GM12878 (cell line): ENCODE results near the gene S100A16. TPM values are rescaled to one million over a fixed set of nuclear protein-coding genes. Genes with fewer than 3 reads are reported as not detected.

Experiments
- ATAC-seq: fragments of 200-7000 bp; cut with Tn5 transposase; 3 replicates; pipeline ENCODE4 v1.9.1; 2020; ENCODE audit warnings: mild to moderate bottlenecking, moderate library complexity
- BruUV-seq: library from RNA; stranded (reverse); fragments of 400-500 nt; replicated peaks from 2 replicates; lab custom pipeline; 2021; lab: Mats Ljungman, UMichigan
- CTCF ChIA-PET: fragments of 300-600 bp; sonication (Branson Sonifier 250); formaldehyde crosslinking; extraction: SDS; loops from one replicate; lab custom pipeline; 2021; ENCODE audit warnings: inconsistent platforms; lab: Yijun Ruan, JAX
- POLR2A ChIA-PET: fragments of 350-600 bp; formaldehyde crosslinking; extraction: SDS; loops from one replicate; lab custom pipeline; 2021; ENCODE audit warnings: inconsistent platforms; lab: Charles Lee
- RAD21 ChIA-PET: fragments of 300-600 bp; sonication (Branson Sonifier 250); formaldehyde crosslinking; loops from one replicate; lab custom pipeline; 2023; ENCODE audit warnings: antibody characterized with exemption; ENCODE audit not compliant: unreplicated experiment; lab: Charles Lee
- SMC1A ChIA-PET: fragments of 300-600 bp; sonication (Branson Sonifier 250); formaldehyde crosslinking; loops from one replicate; lab custom pipeline; 2023; ENCODE audit not compliant: unreplicated experiment, uncharacterized antibody; lab: Charles Lee
- DNase-seq: peaks from one replicate; pipeline ENCODE4 v3.0.0-alpha.2; 2011; ENCODE audit warnings: low read depth, low spot score
- FAIRE-seq: peaks from 3 replicates; lab custom pipeline; 2011; peaks lifted over from hg19 to GRCh38; lab: Jason Lieb, UNC
- H2AFZ ChIP-seq: 2 replicates; pipeline ENCODE4 v1.6.0; 2011; ENCODE audit warnings: low read depth, low read length, control low read depth; ENCODE audit not compliant: control insufficient read depth
- H3K27ac ChIP-seq: 2 replicates; pipeline ENCODE4 v1.5.1; 2011; ENCODE audit warnings: control low read depth; ENCODE audit not compliant: control insufficient read depth, insufficient read depth
- H3K27me3 ChIP-seq, 2 experiments: replicated peaks in 1 of 2; 2 replicates each; pipeline versions ENCODE4 v1.6.0 to v1.6.1; 2011; ENCODE audit warnings: low read length in 1 of 2; ENCODE audit not compliant: control insufficient read depth in 2 of 2, insufficient read depth in 2 of 2
- H3K36me3 ChIP-seq, 2 experiments: 2 replicates each; pipeline ENCODE4 v1.5.1; 2011; ENCODE audit warnings: low read length in 1 of 2; ENCODE audit not compliant: control insufficient read depth in 2 of 2, insufficient read depth in 2 of 2
- H3K4me1 ChIP-seq: 2 replicates; pipeline ENCODE4 v1.6.1; 2011; ENCODE audit warnings: mild to moderate bottlenecking, low read length, moderate library complexity, mixed read lengths; ENCODE audit not compliant: control insufficient read depth, insufficient read depth
- H3K4me2 ChIP-seq: 2 replicates; pipeline ENCODE4 v1.6.0; 2011; ENCODE audit warnings: control low read depth; ENCODE audit not compliant: control insufficient read depth, insufficient read depth
- H3K4me3 ChIP-seq: fragments of 200-600 bp; sonication (generic); 2 replicates; pipeline ENCODE4 v1.5.1; 2016
- H3K79me2 ChIP-seq: 2 replicates; pipeline ENCODE4 v1.6.0; 2011; ENCODE audit warnings: low read length; ENCODE audit not compliant: control insufficient read depth, insufficient read depth
- H3K9ac ChIP-seq: 2 replicates; pipeline ENCODE4 v1.8.0; 2011; ENCODE audit warnings: low read length, control low read depth, mixed read lengths; ENCODE audit not compliant: control insufficient read depth, insufficient read depth
- H3K9me3 ChIP-seq: replicated peaks from 3 replicates; pipeline ENCODE4 v1.5.1; 2011; ENCODE audit warnings: mild to moderate bottlenecking, low read length; ENCODE audit not compliant: control insufficient read depth, insufficient read depth
- H4K20me1 ChIP-seq: 2 replicates; pipeline ENCODE4 v1.6.0; 2011; ENCODE audit not compliant: control insufficient read depth, insufficient read depth
- CHD2 ChIP-seq: IDR thresholded peaks from 2 replicates; pipeline ENCODE4 v1.6.1; 2011; ENCODE audit warnings: low read depth, low read length, improper control_type of control experiment, borderline replicate concordance
- NR2F1 ChIP-seq: fragments of 450-650 bp; conservative IDR thresholded peaks from 2 replicates; pipeline ENCODE4 v1.6.1; 2017; ENCODE audit warnings: mild to moderate bottlenecking
- SREBF1 ChIP-seq: IDR thresholded peaks from 2 replicates; pipeline ENCODE4 v1.6.1; 2012; ENCODE audit warnings: mild to moderate bottlenecking, low read length
- USF1 ChIP-seq: IDR thresholded peaks from 2 replicates; pipeline ENCODE4 v1.6.1; 2011; ENCODE audit warnings: borderline replicate concordance, low read depth, mild to moderate bottlenecking, moderate library complexity, mixed read lengths, low read length; ENCODE audit not compliant: insufficient read depth; ENCODE audit errors: extremely low read length
- WGBS: methylation state at CpG from one replicate; pipeline ENCODE4 v1.1.6; 2016; ENCODE audit warnings: low lambda C conversion rate; ENCODE audit not compliant: insufficient replicate concordance, insufficient coverage; ENCODE audit errors: missing lambda C conversion rate; 5-methylcytosine and 5-hydroxymethylcytosine counted together
- in situ Hi-C: fragments of 300-500 bp; cut with MboI; formaldehyde crosslinking; loops from 9 replicates; pipeline ENCODE4 v1.14.3; 2018; ENCODE audit warnings: mixed read lengths
- intact Hi-C: fragments of 100-400 bp; cut with micrococcal nuclease; formaldehyde crosslinking; loops from one replicate; pipeline ENCODE4 v1.14.2; 2022; ENCODE audit not compliant: unreplicated experiment
- polyA plus RNA-seq, 11 experiments: library from polyadenylated mRNA; depleted of rRNA in 4 of 11; unstranded in 6 of 11; stranded (reverse) in 5 of 11; fragments of >200 nt; fragmentation: Nextera tagmentation in 4 of 11; fragmentation: Illumina TruSeq in 1 of 11; extraction: Ambion mirVana in 4 of 11; extraction: Trizol in 1 of 11; gene quantifications; 1 replicate in 1 of 11; 2 replicates in 10 of 11; pipeline versions ENCODE4 v1.2.1 to v1.2.3, GENCODE V29; 2011 to 2016; ENCODE audit warnings: inconsistent platforms in 2 of 11, missing spikeins in 2 of 11, low read depth in 1 of 11
- total RNA-seq, 4 experiments: library from RNA; depleted of rRNA in 3 of 4; stranded (reverse); fragments of >200 nt in 3 of 4; fragmentation: Illumina TruSeq in 1 of 4; extraction: Trizol in 1 of 4; gene quantifications; 2 replicates each; pipeline versions ENCODE4 v1.2.1 to v1.2.3, GENCODE V29; 2013 to 2021
- TF ChIP-seq, protein P1 (sequence below): IDR thresholded peaks from 2 replicates; pipeline ENCODE4 v1.6.1; 2012; ENCODE audit warnings: improper control_type of control experiment, low read depth, low read length; ENCODE audit not compliant: insufficient replicate concordance
- TF ChIP-seq, protein P2 (sequence below): IDR thresholded peaks from 2 replicates; pipeline ENCODE4 v1.6.1; 2011; ENCODE audit warnings: borderline replicate concordance, low read depth, mild to moderate bottlenecking, moderate library complexity, low read length; ENCODE audit not compliant: insufficient read depth, poor library complexity, severe bottlenecking

The S100A16 gene
- total and polyA plus RNA-seq, 10 of the 15 experiments (the other 5 are each of a cell fraction or from before 2014, with no cell fraction given), result 0.14 to 0.51 (median 0.25) TPM; not detected in 6

- in situ Hi-C loops (no loop called here), intact Hi-C loops (no loop called here)
- BruUV-seq, result no TSS peak
- Histone ChIP-seq H3K27ac (no peak overlapping the region), H3K4me1 (peaks cover 22% of the 10 kb centered on the region), H3K27me3 (no peaks in the 10 kb centered on the region), H3K4me3 (no peak overlapping the region), H3K36me3 (no peaks in the 10 kb centered on the region), H2AFZ (no peak overlapping the region), H3K79me2 (no peaks in the 10 kb centered on the region), H4K20me1 (no peaks in the 10 kb centered on the region)
- ChIA-PET CTCF (interaction anchor here (0.9 to 2.8 kb wide), 4 partner anchors 19 to 62 kb away, joined by 3 to 9 read pairs (median 6); partner anchors contain the start of genes S100A13 and S100A14), RAD21 (interaction anchor here (1.8 kb wide), 1 partner anchor 30 kb away, joined by 8 read pairs; the partner anchor contains the start of gene S100A13), POLR2A (interaction anchor here (2.6 kb wide), 1 partner anchor 37 kb away, joined by 15 read pairs; the partner anchor contains the start of gene CHTOP)
- ATAC-seq, result peak; percentile 28
- DNase-seq, result peak; percentile 15
- 75% methylated on average over 6 of the region's 6 CpGs for WGBS
- TF ChIP-seq SREBF1 (no peak), NR2F1 (peak; percentile 48)
- TF ChIP-seq, all 136 proteins: peak for 1
- peak; percentile 18 for FAIRE-seq
- Histone ChIP-seq H3K9ac (no peak overlapping the region), H3K4me2 (no peak overlapping the region), H3K9me3 (no peaks in the 10 kb centered on the region)
- SMC1A ChIA-PET, result interaction anchor here (1.9 to 3.5 kb wide), 3 partner anchors 18 to 24 kb away, joined by 6 to 12 read pairs (median 12); partner anchors contain the start of gene S100A14
These were observed 15.7 kb downstream of the S100A16 start for GRCh38 chr1:153597206-153597605.

- Histone ChIP-seq H3K79me2 (no peaks in the 10 kb centered on the region), H3K9me3 (no peaks in the 10 kb centered on the region), H3K4me2 (no peak overlapping the region), H3K27ac (no peak overlapping the region), H3K4me3 (no peak overlapping the region), H3K27me3 (no peaks in the 10 kb centered on the region), H2AFZ (no peak overlapping the region), H3K4me1 (peaks cover 7% of the 10 kb centered on the region), H3K36me3 (no peaks in the 10 kb centered on the region), H4K20me1 (no peaks in the 10 kb centered on the region), H3K9ac (no peak overlapping the region)
- ChIA-PET RAD21 (no interaction called here), POLR2A (no interaction called here), SMC1A (interaction anchor here (1.3 to 2.3 kb wide), 5 partner anchors 15 to 247 kb away, joined by 3 to 8 read pairs (median 3); partner anchors contain the start of genes CHTOP and S100A14), CTCF (interaction anchor here (0.7 to 2.1 kb wide), 7 partner anchors 15 to 98 kb away, joined by 3 to 6 read pairs (median 3); partner anchors contain the start of genes S100A13 and S100A14)
- ATAC-seq (no peak), DNase-seq (no peak), FAIRE-seq (no peak)
- no TSS peak for BruUV-seq
- WGBS, result 54% methylated on average over 4 of the region's 4 CpGs
- in situ Hi-C loops, result no loop called here
- intact Hi-C loops, result no loop called here
- TF ChIP-seq CHD2, result no peak
- TF ChIP-seq, protein P1, sequence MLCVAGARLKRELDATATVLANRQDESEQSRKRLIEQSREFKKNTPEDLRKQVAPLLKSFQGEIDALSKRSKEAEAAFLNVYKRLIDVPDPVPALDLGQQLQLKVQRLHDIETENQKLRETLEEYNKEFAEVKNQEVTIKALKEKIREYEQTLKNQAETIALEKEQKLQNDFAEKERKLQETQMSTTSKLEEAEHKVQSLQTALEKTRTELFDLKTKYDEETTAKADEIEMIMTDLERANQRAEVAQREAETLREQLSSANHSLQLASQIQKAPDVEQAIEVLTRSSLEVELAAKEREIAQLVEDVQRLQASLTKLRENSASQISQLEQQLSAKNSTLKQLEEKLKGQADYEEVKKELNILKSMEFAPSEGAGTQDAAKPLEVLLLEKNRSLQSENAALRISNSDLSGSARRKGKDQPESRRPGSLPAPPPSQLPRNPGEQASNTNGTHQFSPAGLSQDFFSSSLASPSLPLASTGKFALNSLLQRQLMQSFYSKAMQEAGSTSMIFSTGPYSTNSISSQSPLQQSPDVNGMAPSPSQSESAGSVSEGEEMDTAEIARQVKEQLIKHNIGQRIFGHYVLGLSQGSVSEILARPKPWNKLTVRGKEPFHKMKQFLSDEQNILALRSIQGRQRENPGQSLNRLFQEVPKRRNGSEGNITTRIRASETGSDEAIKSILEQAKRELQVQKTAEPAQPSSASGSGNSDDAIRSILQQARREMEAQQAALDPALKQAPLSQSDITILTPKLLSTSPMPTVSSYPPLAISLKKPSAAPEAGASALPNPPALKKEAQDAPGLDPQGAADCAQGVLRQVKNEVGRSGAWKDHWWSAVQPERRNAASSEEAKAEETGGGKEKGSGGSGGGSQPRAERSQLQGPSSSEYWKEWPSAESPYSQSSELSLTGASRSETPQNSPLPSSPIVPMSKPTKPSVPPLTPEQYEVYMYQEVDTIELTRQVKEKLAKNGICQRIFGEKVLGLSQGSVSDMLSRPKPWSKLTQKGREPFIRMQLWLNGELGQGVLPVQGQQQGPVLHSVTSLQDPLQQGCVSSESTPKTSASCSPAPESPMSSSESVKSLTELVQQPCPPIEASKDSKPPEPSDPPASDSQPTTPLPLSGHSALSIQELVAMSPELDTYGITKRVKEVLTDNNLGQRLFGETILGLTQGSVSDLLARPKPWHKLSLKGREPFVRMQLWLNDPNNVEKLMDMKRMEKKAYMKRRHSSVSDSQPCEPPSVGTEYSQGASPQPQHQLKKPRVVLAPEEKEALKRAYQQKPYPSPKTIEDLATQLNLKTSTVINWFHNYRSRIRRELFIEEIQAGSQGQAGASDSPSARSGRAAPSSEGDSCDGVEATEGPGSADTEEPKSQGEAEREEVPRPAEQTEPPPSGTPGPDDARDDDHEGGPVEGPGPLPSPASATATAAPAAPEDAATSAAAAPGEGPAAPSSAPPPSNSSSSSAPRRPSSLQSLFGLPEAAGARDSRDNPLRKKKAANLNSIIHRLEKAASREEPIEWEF, result no peak
- TF ChIP-seq NR2F1, result no peak
- no peak for TF ChIP-seq USF1
- TF ChIP-seq, protein P2, sequence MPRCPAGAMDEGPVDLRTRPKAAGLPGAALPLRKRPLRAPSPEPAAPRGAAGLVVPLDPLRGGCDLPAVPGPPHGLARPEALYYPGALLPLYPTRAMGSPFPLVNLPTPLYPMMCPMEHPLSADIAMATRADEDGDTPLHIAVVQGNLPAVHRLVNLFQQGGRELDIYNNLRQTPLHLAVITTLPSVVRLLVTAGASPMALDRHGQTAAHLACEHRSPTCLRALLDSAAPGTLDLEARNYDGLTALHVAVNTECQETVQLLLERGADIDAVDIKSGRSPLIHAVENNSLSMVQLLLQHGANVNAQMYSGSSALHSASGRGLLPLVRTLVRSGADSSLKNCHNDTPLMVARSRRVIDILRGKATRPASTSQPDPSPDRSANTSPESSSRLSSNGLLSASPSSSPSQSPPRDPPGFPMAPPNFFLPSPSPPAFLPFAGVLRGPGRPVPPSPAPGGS, result no peak
These were observed 20.2 kb downstream of the S100A16 start for GRCh38 chr1:153592748-153593147.
